Measurements from ENCODE around the gene TP53. TPM values are rescaled to one million over a fixed set of nuclear protein-coding genes. Genes with fewer than 3 reads are reported as not detected.

The TP53 gene
- total RNA-seq, 1 donor from 2014 or later = 38.2 TPM

- H3K27me3 Mint-ChIP-seq (ENCODE audit: unreplicated experiment) = peaks cover 28% of the 10 kb centered on the region
- peaks cover 30% of the 10 kb centered on the region for H3K4me1 Mint-ChIP-seq (ENCODE audit: low read depth, unreplicated experiment)
- H3K9me3 Mint-ChIP-seq (ENCODE audit: unreplicated experiment) = peaks cover 7% of the 10 kb centered on the region
- TF ChIP-seq, protein P1, sequence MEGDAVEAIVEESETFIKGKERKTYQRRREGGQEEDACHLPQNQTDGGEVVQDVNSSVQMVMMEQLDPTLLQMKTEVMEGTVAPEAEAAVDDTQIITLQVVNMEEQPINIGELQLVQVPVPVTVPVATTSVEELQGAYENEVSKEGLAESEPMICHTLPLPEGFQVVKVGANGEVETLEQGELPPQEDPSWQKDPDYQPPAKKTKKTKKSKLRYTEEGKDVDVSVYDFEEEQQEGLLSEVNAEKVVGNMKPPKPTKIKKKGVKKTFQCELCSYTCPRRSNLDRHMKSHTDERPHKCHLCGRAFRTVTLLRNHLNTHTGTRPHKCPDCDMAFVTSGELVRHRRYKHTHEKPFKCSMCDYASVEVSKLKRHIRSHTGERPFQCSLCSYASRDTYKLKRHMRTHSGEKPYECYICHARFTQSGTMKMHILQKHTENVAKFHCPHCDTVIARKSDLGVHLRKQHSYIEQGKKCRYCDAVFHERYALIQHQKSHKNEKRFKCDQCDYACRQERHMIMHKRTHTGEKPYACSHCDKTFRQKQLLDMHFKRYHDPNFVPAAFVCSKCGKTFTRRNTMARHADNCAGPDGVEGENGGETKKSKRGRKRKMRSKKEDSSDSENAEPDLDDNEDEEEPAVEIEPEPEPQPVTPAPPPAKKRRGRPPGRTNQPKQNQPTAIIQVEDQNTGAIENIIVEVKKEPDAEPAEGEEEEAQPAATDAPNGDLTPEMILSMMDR (IDR thresholded peaks at IDR 0.05; ENCODE audit: partially characterized antibody, unreplicated experiment) = peak; percentile 63
- DNase-seq = no peak
- peak overlapping the region; percentile 50 for H3K4me3 Mint-ChIP-seq (ENCODE audit: unreplicated experiment)
- peak overlapping the region; percentile 12 for H3K27ac Mint-ChIP-seq (ENCODE audit: unreplicated experiment)
- no peaks in the 10 kb centered on the region for H3K36me3 Mint-ChIP-seq (ENCODE audit: unreplicated experiment)
Observed at GRCh38 chr17:7711051-7711755, 23.9 kb upstream of the TP53 start.

- no peak for DNase-seq
- TF ChIP-seq, protein P1 (IDR thresholded peaks at IDR 0.05; ENCODE audit: partially characterized antibody, unreplicated experiment) = no peak
- H3K4me1 Mint-ChIP-seq (ENCODE audit: low read depth, unreplicated experiment) = peaks cover 28% of the 10 kb centered on the region
- no peaks in the 10 kb centered on the region for H3K36me3 Mint-ChIP-seq (ENCODE audit: unreplicated experiment)
- H3K9me3 Mint-ChIP-seq (ENCODE audit: unreplicated experiment) = peaks cover 10% of the 10 kb centered on the region
- peak overlapping the region; percentile 26 for H3K4me3 Mint-ChIP-seq (ENCODE audit: unreplicated experiment)
- peaks cover 25% of the 10 kb centered on the region for H3K27me3 Mint-ChIP-seq (ENCODE audit: unreplicated experiment)
- H3K27ac Mint-ChIP-seq (ENCODE audit: unreplicated experiment) = no peak overlapping the region
Observed at GRCh38 chr17:7710301-7710700, 23.0 kb upstream of the TP53 start.

DNA sequence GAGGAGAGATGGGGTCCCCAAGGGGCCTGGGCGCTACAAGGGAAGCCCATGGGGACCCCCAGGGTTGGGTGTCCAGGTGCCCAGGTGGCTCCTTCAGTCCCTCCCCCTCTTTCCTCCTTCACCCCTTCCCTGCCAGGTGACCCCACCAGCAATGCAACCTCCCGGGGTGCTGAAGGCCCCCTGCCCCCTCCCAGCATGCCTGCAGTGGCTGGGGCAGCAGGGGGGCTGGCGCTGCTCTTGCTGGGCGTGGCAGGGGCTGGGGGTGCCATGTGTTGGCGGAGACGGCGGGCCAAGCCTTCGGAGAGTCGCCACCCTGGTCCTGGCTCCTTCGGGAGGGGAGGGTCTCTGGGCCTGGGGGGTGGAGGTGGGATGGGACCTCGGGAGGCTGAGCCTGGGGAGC is 21.7 kb upstream of the TP53 start:
- Mint-ChIP-seq H3K4me3 (ENCODE audit: unreplicated experiment) (no peak overlapping the region), H3K27me3 (ENCODE audit: unreplicated experiment) (peaks cover 23% of the 10 kb centered on the region), H3K4me1 (ENCODE audit: low read depth, unreplicated experiment) (peaks cover 27% of the 10 kb centered on the region), H3K27ac (ENCODE audit: unreplicated experiment) (no peak overlapping the region), H3K36me3 (ENCODE audit: unreplicated experiment) (no peaks in the 10 kb centered on the region), H3K9me3 (ENCODE audit: unreplicated experiment) (peaks cover 10% of the 10 kb centered on the region)
- TF ChIP-seq, protein P1 (IDR thresholded peaks at IDR 0.05; ENCODE audit: partially characterized antibody, unreplicated experiment) = no peak
- no peak for DNase-seq

- Mint-ChIP-seq H3K36me3 (ENCODE audit: unreplicated experiment) (no peaks in the 10 kb centered on the region), H3K4me3 (ENCODE audit: unreplicated experiment) (no peak overlapping the region), H3K27ac (ENCODE audit: unreplicated experiment) (no peak overlapping the region), H3K27me3 (ENCODE audit: unreplicated experiment) (peaks cover 26% of the 10 kb centered on the region), H3K4me1 (ENCODE audit: low read depth, unreplicated experiment) (peaks cover 31% of the 10 kb centered on the region), H3K9me3 (ENCODE audit: unreplicated experiment) (peaks cover 8% of the 10 kb centered on the region)
- TF ChIP-seq, protein P1 (IDR thresholded peaks at IDR 0.05; ENCODE audit: partially characterized antibody, unreplicated experiment) = no peak
- DNase-seq = no peak
Observed at GRCh38 chr17:7707858-7708750, 20.8 kb upstream of the TP53 start.

All from glutamatergic neuron (in vitro differentiated cells).